Tibial nerve (tissue), 4 donors: ENCODE data around the gene SLC9A9.

Source experiments
- EP300 ChIP-seq, 2 donors: sonication (generic); formaldehyde crosslinking; IDR thresholded peaks; one replicate each; pipeline ENCODE4 v1.6.1; 2017; ENCODE audit warnings: antibody characterized with exemption in 2 of 2, mild to moderate bottlenecking in 1 of 2
- POLR2A ChIP-seq, 2 donors: fragments of 450-650 bp; IDR thresholded peaks; one replicate each; pipeline ENCODE4 v1.6.1; 2017; ENCODE audit warnings: antibody characterized with exemption in 2 of 2, mild to moderate bottlenecking in 2 of 2, moderate library complexity in 2 of 2
- TF ChIP-seq, protein P1 (sequence below), 5 experiments: fragments of 200-600 bp in 3 of 5; fragments of 450-650 bp in 2 of 5; sonication (generic) in 3 of 5; IDR thresholded peaks; one replicate each; pipeline ENCODE4 v1.5.1; 2016 to 2019; ENCODE audit warnings: antibody characterized with exemption in 5 of 5, mild to moderate bottlenecking in 3 of 5, moderate library complexity in 2 of 5

DNA sequence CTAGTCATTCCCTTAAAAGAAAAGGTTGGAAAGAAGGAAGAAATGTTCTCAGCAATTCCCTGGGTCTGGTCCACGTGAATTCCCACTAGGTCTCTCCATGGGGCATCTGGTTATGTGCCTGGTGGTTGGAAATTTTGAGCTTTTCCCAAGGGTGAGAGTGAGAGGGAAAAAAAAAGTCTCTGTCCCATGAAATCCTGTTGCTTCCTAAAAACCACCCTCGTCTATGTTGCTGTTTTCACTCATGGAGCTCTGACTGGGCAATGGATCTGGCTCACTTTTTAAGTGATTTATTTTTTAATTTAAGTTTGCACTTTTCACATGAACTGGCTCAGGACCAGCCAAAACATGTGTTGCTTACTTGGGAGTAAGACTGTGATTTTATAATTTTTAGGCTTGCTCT, 538.6 kb downstream of the SLC9A9 start:
- TF ChIP-seq, protein P1, sequence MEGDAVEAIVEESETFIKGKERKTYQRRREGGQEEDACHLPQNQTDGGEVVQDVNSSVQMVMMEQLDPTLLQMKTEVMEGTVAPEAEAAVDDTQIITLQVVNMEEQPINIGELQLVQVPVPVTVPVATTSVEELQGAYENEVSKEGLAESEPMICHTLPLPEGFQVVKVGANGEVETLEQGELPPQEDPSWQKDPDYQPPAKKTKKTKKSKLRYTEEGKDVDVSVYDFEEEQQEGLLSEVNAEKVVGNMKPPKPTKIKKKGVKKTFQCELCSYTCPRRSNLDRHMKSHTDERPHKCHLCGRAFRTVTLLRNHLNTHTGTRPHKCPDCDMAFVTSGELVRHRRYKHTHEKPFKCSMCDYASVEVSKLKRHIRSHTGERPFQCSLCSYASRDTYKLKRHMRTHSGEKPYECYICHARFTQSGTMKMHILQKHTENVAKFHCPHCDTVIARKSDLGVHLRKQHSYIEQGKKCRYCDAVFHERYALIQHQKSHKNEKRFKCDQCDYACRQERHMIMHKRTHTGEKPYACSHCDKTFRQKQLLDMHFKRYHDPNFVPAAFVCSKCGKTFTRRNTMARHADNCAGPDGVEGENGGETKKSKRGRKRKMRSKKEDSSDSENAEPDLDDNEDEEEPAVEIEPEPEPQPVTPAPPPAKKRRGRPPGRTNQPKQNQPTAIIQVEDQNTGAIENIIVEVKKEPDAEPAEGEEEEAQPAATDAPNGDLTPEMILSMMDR (IDR thresholded peaks at IDR 0.05) = no peak
- TF ChIP-seq POLR2A (IDR thresholded peaks at IDR 0.05) (no peak), EP300 (IDR thresholded peaks at IDR 0.05) (no peak)
